B cell (primary cell): ENCODE data around the gene BARX1. TPM values are rescaled to one million over a fixed set of nuclear protein-coding genes. Genes with fewer than 3 reads are reported as not detected.

Source experiments
- ATAC-seq: fragments of 200-7000 bp; cut with Tn5 transposase; one replicate; pipeline ENCODE4 v1.10.0; 2021; ENCODE audit warnings: low read depth, mild to moderate bottlenecking, moderate number of reproducible peaks, moderate library complexity
- CTCF ChIA-PET: fragments of 350-600 bp; sonication (Branson Sonifier 250); formaldehyde crosslinking; loops from one replicate; lab custom pipeline; 2021; ENCODE audit warnings: antibody characterized with exemption, inconsistent platforms; lab: Charles Lee
- POLR2A ChIA-PET: fragments of 350-600 bp; sonication (Branson Sonifier 250); formaldehyde crosslinking; loops from one replicate; lab custom pipeline; 2021; ENCODE audit warnings: antibody characterized with exemption; lab: Charles Lee
- DNase-seq: peaks from one replicate; pipeline ENCODE4 v3.0.0; 2013
- H2AFZ ChIP-seq: 2 replicates; pipeline ENCODE4 v1.6.1; 2012; ENCODE audit warnings: mild to moderate bottlenecking, low read depth, low read length; ENCODE audit not compliant: insufficient read depth, poor library complexity, severe bottlenecking
- H3K27ac ChIP-seq, 2 donors: 1 replicate in 1 of 2; 2 replicates in 1 of 2; pipeline ENCODE4 v1.5.1; 2012 to 2013; ENCODE audit warnings: low read length in 2 of 2, mild to moderate bottlenecking in 2 of 2, moderate library complexity in 1 of 2
- H3K27me3 ChIP-seq, 4 experiments: fragments of 200-600 bp in 1 of 4; sonication (generic) in 1 of 4; replicated peaks in 1 of 4; 1 replicate in 2 of 4; 2 replicates in 2 of 4; pipeline versions ENCODE4 v1.6.1 to v1.7.0; 2013 to 2016; ENCODE audit warnings: low read length in 3 of 4, mild to moderate bottlenecking in 2 of 4, mixed read lengths in 1 of 4, moderate library complexity in 1 of 4; ENCODE audit not compliant: insufficient read depth in 4 of 4, control insufficient read depth in 3 of 4; ENCODE audit errors: control extremely low read depth in 1 of 4
- H3K36me3 ChIP-seq, 2 experiments: replicated peaks in 1 of 2; 1 replicate in 1 of 2; 2 replicates in 1 of 2; pipeline versions ENCODE4 v1.6.1 to v1.7.1; 2013; ENCODE audit warnings: low read length in 1 of 2; ENCODE audit not compliant: insufficient read depth in 2 of 2, control insufficient read depth in 1 of 2; ENCODE audit errors: control extremely low read depth in 1 of 2, extremely low read depth in 1 of 2
- H3K4me1 ChIP-seq, 2 donors: fragments of 200-600 bp in 1 of 2; sonication (generic) in 1 of 2; 1 replicate in 1 of 2; 2 replicates in 1 of 2; pipeline versions ENCODE4 v1.5.1 to v1.6.1; 2013 to 2017; ENCODE audit warnings: low read length in 2 of 2; ENCODE audit not compliant: control insufficient read depth in 2 of 2, insufficient read depth in 2 of 2
- H3K4me2 ChIP-seq: replicated peaks from 2 replicates; pipeline ENCODE3; 2012; ENCODE audit warnings: mild to moderate bottlenecking, low read depth, low read length; ENCODE audit not compliant: poor library complexity, severe bottlenecking
- H3K4me3 ChIP-seq, 5 experiments: fragments of 200-600 bp in 1 of 5; sonication (generic) in 1 of 5; 1 replicate in 3 of 5; 2 replicates in 2 of 5; pipeline versions ENCODE4 v1.5.1 to v1.7.0; 2011 to 2016; ENCODE audit warnings: low read length in 4 of 5, mild to moderate bottlenecking in 4 of 5, low read depth in 2 of 5, control low read depth in 1 of 5, moderate library complexity in 1 of 5; ENCODE audit not compliant: insufficient read depth in 1 of 5; ENCODE audit errors: control extremely low read depth in 1 of 5, extremely low read depth in 1 of 5
- H3K79me2 ChIP-seq: fragments of 200-600 bp; sonication (generic); one replicate; pipeline ENCODE4 v1.6.0; 2016; ENCODE audit warnings: low read length; ENCODE audit not compliant: control insufficient read depth, insufficient read depth
- H3K9ac ChIP-seq: fragments of 200-600 bp; sonication (generic); 2 replicates; pipeline ENCODE4 v1.6.1; 2017; ENCODE audit warnings: mild to moderate bottlenecking, low read length, moderate library complexity
- H3K9me3 ChIP-seq, 3 donors: one replicate each; pipeline versions ENCODE4 v1.6.1 to v1.7.1; 2013; ENCODE audit warnings: low read length in 2 of 3; ENCODE audit not compliant: control insufficient read depth in 2 of 3, insufficient read depth in 1 of 3; ENCODE audit errors: control extremely low read depth in 1 of 3
- H4K20me1 ChIP-seq: 2 replicates; pipeline ENCODE4 v1.6.0; 2012; ENCODE audit warnings: mild to moderate bottlenecking, low read length; ENCODE audit not compliant: insufficient read depth, control insufficient read depth, poor library complexity, severe bottlenecking
- H3K27ac Mint-ChIP-seq: one replicate; pipeline ENCODE4 v1.8.0; 2021; ENCODE audit warnings: mixed read lengths
- H3K27me3 Mint-ChIP-seq: one replicate; pipeline ENCODE4 v1.8.0; 2021; ENCODE audit warnings: mixed read lengths
- H3K4me1 Mint-ChIP-seq: one replicate; pipeline ENCODE4 v1.8.0; 2021; ENCODE audit warnings: mixed read lengths
- H3K4me3 Mint-ChIP-seq: one replicate; pipeline ENCODE4 v1.8.0; 2021; ENCODE audit warnings: mixed read lengths
- H3K9me3 Mint-ChIP-seq: one replicate; pipeline ENCODE4 v1.8.0; 2022; ENCODE audit warnings: mixed read lengths; ENCODE audit not compliant: insufficient read depth
- CTCF ChIP-seq: fragments of 200-600 bp; IDR thresholded peaks from one replicate; pipeline ENCODE4 v1.8.0; 2022; ENCODE audit warnings: antibody characterized with exemption, mild to moderate bottlenecking
- EZH2 ChIP-seq: IDR thresholded peaks from 2 replicates; pipeline ENCODE4 v1.6.1; 2012; ENCODE audit warnings: borderline replicate concordance, low read depth, mild to moderate bottlenecking, moderate library complexity, low read length; ENCODE audit not compliant: insufficient read depth, poor library complexity, severe bottlenecking
- WGBS: methylation state at CpG from one replicate; pipeline ENCODE4 v1.1.5; 2013; ENCODE audit warnings: missing lambda C conversion rate; ENCODE audit not compliant: insufficient coverage; 5-methylcytosine and 5-hydroxymethylcytosine counted together
- intact Hi-C: fragments of 100-400 bp; cut with micrococcal nuclease; formaldehyde crosslinking; loops from one replicate; pipeline ENCODE4 v1.10.0; 2022
- polyA plus RNA-seq: library from polyadenylated mRNA; depleted of rRNA; stranded (reverse); fragments of >200 nt; gene quantifications from 2 replicates; pipeline ENCODE4 v1.2.3, GENCODE V29; 2012
- total RNA-seq, 2 donors: library from RNA; stranded (reverse); fragments of 120-200 nt in 1 of 2; gene quantifications; 1 replicate in 1 of 2; 2 replicates in 1 of 2; pipeline versions ENCODE4 v1.2.3 to v1.2.4, GENCODE V29; 2013 to 2022

BARX1 gene
- total and polyA plus RNA-seq, 2 donors (not counting 1 experiment from before 2014, with no cell fraction given) = not detected

GRCh38 chr9:93952119-93952783 lies 2.9 kb downstream of the BARX1 start:
- ChIA-PET CTCF (interaction anchor here (3.6 kb wide), 1 partner anchor 10 kb away, joined by 14 read pairs; no protein-coding TSS in a partner anchor), POLR2A (no interaction called here)
- peak overlapping the region in 4 of 5 experiments; percentile 38 to 61 (median 51) for H3K4me3 ChIP-seq
- intact Hi-C loops = loop anchor here (5.0 kb wide), 1 partner anchor 265 kb away; no protein-coding TSS in a partner anchor
- no peak for ATAC-seq
- Mint-ChIP-seq H3K4me1 (peaks cover 48% of the 10 kb centered on the region), H3K4me3 (peak overlapping the region; percentile 76), H3K9me3 (no peaks in the 10 kb centered on the region), H3K27ac (no peak overlapping the region), H3K27me3 (peaks cover 64% of the 10 kb centered on the region)
- H2AFZ ChIP-seq = peak overlapping the region; percentile 52
- TF ChIP-seq CTCF (no peak), EZH2 (peak; percentile 28)
- WGBS = 11% methylated on average over 38 of the region's 39 CpGs
- DNase-seq = peak; percentile 40
- H3K4me2 ChIP-seq = peak overlapping the region; percentile 94
- no peak overlapping the region for H3K27ac ChIP-seq
- H3K79me2 ChIP-seq = no peaks in the 10 kb centered on the region
- peak overlapping the region; percentile 67 for H3K9ac ChIP-seq
- H3K36me3 ChIP-seq = no peaks in the 10 kb centered on the region
- peaks cover 0 to 67% (median 3%) of the 10 kb centered on the region in 3 donors for H3K9me3 ChIP-seq
- peaks cover 0 to 93% (median 78%) of the 10 kb centered on the region in 4 experiments for H3K27me3 ChIP-seq
- no peaks in the 10 kb centered on the region for H4K20me1 ChIP-seq
- peaks cover 64 to 77% of the 10 kb centered on the region in 2 donors for H3K4me1 ChIP-seq

- 7% methylated on average over 39 of the region's 39 CpGs for WGBS
- peaks cover 64 to 76% of the 10 kb centered on the region in 2 donors for H3K4me1 ChIP-seq
- H3K4me2 ChIP-seq = peak overlapping the region; percentile 94
- ChIA-PET CTCF (interaction anchor here (3.6 kb wide), 1 partner anchor 11 kb away, joined by 14 read pairs; no protein-coding TSS in a partner anchor), POLR2A (no interaction called here)
- Mint-ChIP-seq H3K9me3 (no peaks in the 10 kb centered on the region), H3K27me3 (peaks cover 64% of the 10 kb centered on the region), H3K4me1 (peaks cover 51% of the 10 kb centered on the region), H3K27ac (no peak overlapping the region), H3K4me3 (peak overlapping the region; percentile 76)
- H3K36me3 ChIP-seq = no peaks in the 10 kb centered on the region
- no peaks in the 10 kb centered on the region for H4K20me1 ChIP-seq
- no peak for ATAC-seq
- peak overlapping the region; percentile 52 for H2AFZ ChIP-seq
- intact Hi-C loops = loop anchor here (5.0 kb wide), 1 partner anchor 264 kb away; no protein-coding TSS in a partner anchor
- H3K9ac ChIP-seq = peak overlapping the region; percentile 67
- no peak overlapping the region for H3K27ac ChIP-seq
- DNase-seq = peak; percentile 55
- no peak for TF ChIP-seq CTCF
- TF ChIP-seq EZH2 = peak; percentile 16
- peak overlapping the region in 4 of 5 experiments; percentile 38 to 61 (median 51) for H3K4me3 ChIP-seq
- peaks cover 0 to 64% (median 3%) of the 10 kb centered on the region in 3 donors for H3K9me3 ChIP-seq
- peaks cover 0 to 92% (median 75%) of the 10 kb centered on the region in 4 experiments for H3K27me3 ChIP-seq
- H3K79me2 ChIP-seq = no peaks in the 10 kb centered on the region
These were observed 3.5 kb downstream of the BARX1 start for GRCh38 chr9:93951655-93952118.
